Measurements from ENCODE around the gene SCUBE1.
A peak's percentile ranks its signal among the peaks of the same experiment; 100 is the strongest.

SCUBE1 gene

GRCh38 chr22:43162412-43163150, 180.6 kb downstream of the SCUBE1 start:
- DNase-seq (ENCODE audit: low spot score) (no peak), FAIRE-seq (no peak)

DNA sequence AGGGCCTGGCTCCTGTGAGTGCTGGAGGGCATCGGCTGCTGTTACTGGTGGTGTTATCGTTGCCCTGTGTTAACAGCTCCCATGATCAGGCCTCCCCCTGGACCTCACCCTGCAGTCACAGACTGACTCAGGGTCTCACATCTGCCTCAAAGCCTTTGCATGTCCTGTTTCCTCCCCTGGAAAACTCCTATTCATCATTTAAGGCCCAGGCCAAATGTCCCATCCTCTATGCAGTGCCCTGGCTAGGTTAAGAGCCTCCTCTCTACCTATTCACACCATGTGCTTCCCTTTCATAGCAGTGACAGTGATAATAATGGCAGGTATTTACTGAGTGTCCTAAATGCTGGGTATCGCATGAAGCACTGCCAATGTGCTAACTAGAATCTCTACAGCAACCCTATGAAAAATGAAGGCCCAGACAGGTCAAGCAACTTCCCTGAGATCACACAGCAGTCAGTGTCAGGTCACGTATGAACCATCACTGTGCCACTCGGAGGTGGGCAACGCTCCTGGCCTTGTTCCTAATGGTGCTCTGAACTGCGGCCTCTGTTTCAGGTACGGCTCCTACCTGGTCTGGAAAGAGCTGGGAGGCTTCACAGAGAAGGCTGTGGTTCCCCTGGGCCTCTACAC, 182.6 kb downstream of the SCUBE1 start:
- DNase-seq (ENCODE audit: low spot score), result no peak
- no peak for FAIRE-seq

- FAIRE-seq, result no peak
- DNase-seq (ENCODE audit: low spot score), result peak; percentile 25
Observed at GRCh38 chr22:43159484-43160178, 183.5 kb downstream of the SCUBE1 start.

DNA sequence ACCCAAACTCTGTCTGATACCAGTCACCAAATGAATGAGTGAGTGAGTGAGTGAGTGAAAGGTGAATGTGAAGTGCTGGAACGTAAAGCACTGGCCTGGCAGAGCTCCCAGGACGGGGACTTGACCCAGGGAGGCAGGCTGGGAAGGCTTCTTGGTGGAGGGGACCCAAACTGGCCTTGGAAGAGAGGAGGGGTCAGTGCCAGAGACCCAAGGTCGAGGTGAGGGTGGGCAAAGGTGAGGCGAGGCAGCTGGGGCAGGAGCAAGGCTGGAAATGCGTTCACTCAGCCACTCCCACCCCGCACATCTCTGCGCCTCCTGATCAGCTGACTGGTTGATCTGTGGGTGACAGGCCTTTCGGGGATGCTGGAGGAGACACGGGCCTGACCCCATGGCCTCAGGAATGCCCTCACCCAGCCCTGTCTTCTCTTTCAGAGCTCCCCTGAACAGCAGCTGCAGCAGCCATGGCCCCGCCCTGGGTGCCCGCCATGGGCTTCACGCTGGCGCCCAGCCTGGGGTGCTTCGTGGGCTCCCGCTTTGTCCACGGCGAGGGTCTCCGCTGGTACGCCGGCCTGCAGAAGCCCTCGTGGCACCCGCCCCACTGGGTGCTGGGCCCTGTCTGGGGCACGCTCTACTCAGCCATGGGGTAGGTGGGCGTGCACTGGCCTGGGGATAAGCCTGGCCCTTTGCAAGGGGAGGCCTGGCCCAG, 184.2 kb downstream of the SCUBE1 start:
- FAIRE-seq (no peak), DNase-seq (ENCODE audit: low spot score) (no peak)

GRCh38 chr22:43157874-43158546, 185.2 kb downstream of the SCUBE1 start:
- FAIRE-seq (no peak), DNase-seq (ENCODE audit: low spot score) (no peak)

DNA sequence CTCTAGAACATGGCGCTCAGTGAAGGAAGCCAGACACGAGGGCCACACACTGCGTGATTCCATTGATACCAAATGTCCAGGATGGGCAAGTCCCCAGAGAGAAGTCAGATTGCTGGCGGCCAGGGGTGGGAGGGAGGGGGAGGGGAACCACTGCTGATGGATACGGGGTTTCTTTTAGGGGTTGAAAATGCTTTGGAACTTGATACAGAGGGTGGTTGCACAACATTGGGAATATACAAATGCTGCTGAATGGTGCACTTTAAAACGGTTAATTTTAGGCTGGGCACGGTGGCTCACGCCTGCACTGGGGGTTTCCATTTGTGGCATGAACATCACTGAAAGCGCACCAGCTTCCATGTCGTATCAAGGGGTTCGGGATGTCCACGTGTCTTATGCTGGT, 186.8 kb downstream of the SCUBE1 start:
- FAIRE-seq (no peak), DNase-seq (ENCODE audit: low spot score) (no peak)

DNA sequence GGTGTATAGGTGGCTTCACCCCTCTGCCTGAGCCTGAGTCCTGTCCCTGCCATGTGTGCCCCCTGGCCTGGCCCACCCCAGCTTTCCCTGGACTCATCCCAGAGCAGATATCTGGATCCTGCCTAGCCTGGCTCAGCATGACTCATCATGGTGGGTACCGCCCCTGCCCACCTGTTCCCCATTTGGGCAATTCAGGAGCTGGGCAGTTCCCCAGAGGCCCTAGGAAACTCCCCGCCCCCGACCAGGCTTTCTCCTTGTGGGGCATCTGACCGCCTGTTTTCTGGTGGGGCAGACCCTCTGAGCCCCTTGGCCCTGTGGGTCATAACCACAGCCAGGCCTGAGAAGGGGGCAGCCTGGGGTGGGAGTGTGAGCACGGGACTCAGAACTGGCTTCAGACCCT, 187.4 kb downstream of the SCUBE1 start:
- no peak for DNase-seq (ENCODE audit: low spot score)
- peak; percentile 53 for FAIRE-seq

DNA sequence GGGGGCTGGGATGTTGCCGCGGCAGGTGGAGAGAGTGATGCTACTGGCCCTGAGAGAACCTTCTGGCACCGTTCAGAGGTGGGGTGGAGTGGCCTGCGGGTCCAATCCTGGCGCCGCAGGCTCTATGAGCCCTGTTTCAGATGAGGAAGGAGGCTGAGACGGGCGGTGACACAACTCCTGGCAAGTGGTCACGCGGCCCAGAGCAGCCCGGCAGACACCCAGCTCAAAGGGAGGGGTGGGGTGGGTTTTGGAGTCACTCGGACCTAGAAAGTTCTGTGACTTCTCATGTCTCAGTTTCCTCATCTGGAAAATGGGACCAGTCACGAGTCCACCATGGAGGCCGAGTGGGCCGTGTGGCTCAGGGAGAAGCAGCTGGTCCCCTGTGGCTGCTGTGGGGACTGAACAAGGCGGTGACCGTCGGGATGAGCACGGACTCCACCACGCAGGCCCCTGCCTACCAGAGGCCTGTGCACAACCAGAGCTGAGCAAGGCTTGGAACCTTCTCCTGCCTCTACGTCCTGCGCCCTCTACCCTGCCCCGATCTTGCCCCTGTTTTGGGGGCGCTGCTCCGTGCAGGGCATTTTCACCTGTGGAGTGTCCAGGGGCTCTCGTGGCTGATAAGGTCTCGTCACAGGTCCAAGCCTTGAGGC, 188.2 kb downstream of the SCUBE1 start:
- no peak for FAIRE-seq
- DNase-seq (ENCODE audit: low spot score), result no peak

DNA sequence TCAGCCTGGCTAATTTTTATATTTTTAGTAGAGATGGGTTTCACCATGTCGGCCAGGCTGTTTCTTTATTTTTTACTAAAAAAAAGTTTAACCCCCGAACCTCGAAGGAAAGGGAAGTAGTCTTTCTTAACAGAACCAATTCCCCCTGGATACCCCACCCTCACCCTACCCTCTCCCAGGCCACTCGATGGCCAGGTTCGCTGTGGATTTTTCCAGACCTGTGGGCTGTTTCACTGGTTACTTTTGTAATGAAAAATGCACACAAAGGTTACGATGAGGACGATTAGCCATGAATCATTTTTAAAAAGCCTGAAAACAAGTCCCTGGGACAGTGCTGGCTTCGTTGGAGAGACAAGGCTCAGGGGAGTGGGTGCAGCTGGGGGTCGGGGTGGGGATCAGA, 189.3 kb downstream of the SCUBE1 start:
- FAIRE-seq, result no peak
- DNase-seq (ENCODE audit: low spot score), result no peak

- FAIRE-seq (peak; percentile 80), DNase-seq (ENCODE audit: low spot score) (peak; percentile 76)
Observed at GRCh38 chr22:43152357-43153071, 190.7 kb downstream of the SCUBE1 start.

DNA sequence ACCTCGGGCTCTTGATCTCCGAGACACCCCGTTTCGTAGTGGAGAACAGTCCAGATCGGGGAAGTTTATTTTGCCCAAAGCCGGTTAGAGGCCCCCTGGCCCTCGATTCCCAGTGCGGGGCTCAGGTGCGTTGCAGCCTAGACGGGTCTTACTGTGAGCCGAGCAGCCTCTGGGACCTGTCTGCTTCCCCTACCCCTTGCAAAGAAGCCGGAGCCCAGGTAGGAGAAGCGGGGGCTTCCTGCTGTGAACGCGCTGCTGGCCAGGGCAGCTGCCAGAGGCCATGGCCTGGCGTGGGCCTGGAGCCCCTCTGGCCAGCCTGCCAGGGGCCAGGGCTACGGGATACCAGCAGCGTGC, 191.2 kb downstream of the SCUBE1 start:
- no peak for FAIRE-seq
- DNase-seq (ENCODE audit: low spot score), result no peak

DNA sequence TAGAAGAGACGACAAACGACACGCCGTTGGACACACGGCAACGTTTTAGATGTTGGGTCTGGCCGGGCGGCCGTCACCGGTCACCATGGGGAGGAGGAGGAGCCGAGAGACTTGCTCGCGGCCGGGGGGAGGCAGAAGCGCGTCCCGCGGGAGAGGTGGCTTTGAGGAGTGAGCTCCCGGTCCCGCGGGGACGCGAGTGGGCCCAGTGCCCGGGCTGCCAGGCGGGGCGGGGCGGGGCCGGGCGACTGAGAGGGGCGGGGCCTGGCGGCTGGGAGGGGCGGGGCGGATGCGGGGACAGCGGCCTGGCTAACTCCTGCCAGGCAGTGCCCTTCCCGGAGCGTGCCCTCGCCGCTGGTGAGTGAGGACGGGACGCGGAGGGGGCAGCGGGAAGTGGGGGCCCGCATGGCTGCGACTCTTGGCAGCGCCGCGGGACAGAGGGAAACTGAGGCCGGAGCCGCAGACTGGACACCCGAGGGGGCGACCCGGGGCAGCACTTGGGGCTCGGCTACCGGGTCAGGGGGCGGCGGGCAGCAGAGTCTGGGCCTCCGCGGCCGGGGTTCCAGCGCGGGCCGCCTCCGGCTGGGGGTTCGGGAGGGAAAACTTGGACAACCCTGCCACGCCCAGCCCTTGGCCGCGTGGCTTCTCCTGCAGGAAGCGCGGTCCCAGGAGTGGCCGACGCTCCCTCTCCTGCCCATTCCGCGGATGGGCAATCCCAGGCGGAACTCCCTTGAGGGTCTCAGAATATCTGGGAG, 191.7 kb downstream of the SCUBE1 start, which contains the start of gene TSPO:
TSS of gene TSPO (plus strand) at position 309 of the 752 bp plus-strand sequence. CDS start 7,680 bp downstream, outside the sequence.
- DNase-seq (ENCODE audit: low spot score), result peak; percentile 91

DNA sequence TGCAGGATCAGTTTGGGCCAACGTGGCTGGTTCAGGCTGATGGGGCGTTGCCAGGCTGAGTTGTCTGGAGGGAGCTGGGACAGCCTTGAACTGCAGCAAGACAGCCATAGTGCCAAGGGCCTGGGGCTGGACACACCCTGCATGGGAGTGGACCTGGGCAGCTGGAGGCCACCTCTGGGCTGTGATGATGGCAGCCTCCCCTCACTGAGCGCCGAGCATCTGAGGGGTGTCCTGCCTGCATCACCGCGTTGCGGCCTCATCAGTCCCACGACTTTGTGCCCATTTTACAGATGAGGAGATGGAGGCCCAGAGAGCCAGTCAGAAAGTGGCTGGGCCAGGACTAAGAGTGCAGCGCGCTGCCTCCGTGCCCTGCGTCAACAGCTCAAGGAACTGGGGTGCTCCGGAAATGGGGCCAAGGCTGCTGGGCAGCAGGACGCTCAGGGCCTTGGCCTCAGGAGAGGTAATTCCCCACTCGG, 192.4 kb downstream of the SCUBE1 start:
- DNase-seq (ENCODE audit: low spot score) (no peak), FAIRE-seq (no peak)

More for the DNA sequence above, 191.7 kb downstream of the SCUBE1 start, which contains the start of gene TSPO:
- peak; percentile 71 for FAIRE-seq

GRCh38 chr22:43148581-43148980, 194.6 kb downstream of the SCUBE1 start:
- no peak for DNase-seq (ENCODE audit: low spot score)
- FAIRE-seq, result no peak

DNA sequence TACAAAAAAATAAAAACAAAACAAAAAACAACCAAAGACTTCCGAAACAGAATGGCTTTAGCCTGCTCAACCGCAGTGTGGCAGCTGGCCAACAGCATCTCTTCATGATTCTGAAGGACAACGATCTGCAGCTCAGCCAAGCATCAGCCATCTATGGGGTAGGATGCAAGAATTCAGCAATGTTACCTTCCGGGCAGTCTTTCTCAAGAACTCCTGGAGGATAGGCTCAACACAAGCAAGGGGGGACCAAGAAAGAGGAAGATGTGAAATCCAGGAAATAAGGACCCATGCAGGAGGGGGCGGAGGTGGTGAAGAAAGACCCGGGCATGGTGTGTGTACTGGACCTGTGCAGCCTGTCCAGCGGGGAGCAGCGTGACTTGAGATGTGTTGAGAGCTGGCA, 195.4 kb downstream of the SCUBE1 start:
- DNase-seq (ENCODE audit: low spot score), result no peak

More for the DNA sequence above, 195.4 kb downstream of the SCUBE1 start:
- no peak for FAIRE-seq

All from urothelium cell line (cell line).